Fibroblast of lung (primary cell): ENCODE measurements around the gene CREB5. TPM values are rescaled to one million over a fixed set of nuclear protein-coding genes. Genes with fewer than 3 reads are reported as not detected.
A peak's percentile ranks its signal among the peaks of the same experiment; 100 is the strongest.

Source experiments
- DNase-seq, 2 donors: peaks; one replicate each; pipeline versions ENCODE4 v3.0.0 to v3.0.0-alpha.2; 2010; ENCODE audit warnings: low read depth in 2 of 2
- H2AFZ ChIP-seq: 2 replicates; pipeline ENCODE4 v1.5.1; 2012; ENCODE audit warnings: low read length, control low read depth, inconsistent platforms
- H3K27ac ChIP-seq: 2 replicates; pipeline ENCODE4 v1.5.1; 2011; ENCODE audit warnings: low read length, control low read depth; ENCODE audit not compliant: insufficient read depth
- H3K27me3 ChIP-seq: 2 replicates; pipeline ENCODE4 v1.5.1; 2011; ENCODE audit warnings: mild to moderate bottlenecking, low read length; ENCODE audit not compliant: control insufficient read depth, insufficient read depth
- H3K36me3 ChIP-seq: 2 replicates; pipeline ENCODE4 v1.5.1; 2011; ENCODE audit warnings: low read length; ENCODE audit not compliant: control insufficient read depth, insufficient read depth
- H3K4me1 ChIP-seq: 2 replicates; pipeline ENCODE4 v1.5.1; 2011; ENCODE audit warnings: low read length; ENCODE audit not compliant: control insufficient read depth, insufficient read depth; ENCODE audit errors: extremely low read depth
- H3K4me2 ChIP-seq: 2 replicates; pipeline ENCODE4 v1.5.1; 2011; ENCODE audit warnings: low read length, control low read depth; ENCODE audit not compliant: insufficient read depth; ENCODE audit errors: extremely low read depth
- H3K4me3 ChIP-seq, 4 experiments: fragments of 200-600 bp in 1 of 4; sonication (generic) in 1 of 4; replicated peaks in 1 of 4; 2 replicates each; pipeline ENCODE4 v1.5.1; 2011 to 2016; ENCODE audit warnings: low read length in 4 of 4, low read depth in 3 of 4, mild to moderate bottlenecking in 3 of 4, control low read depth in 2 of 4, inconsistent platforms in 1 of 4, mixed read lengths in 1 of 4; ENCODE audit not compliant: insufficient read depth in 1 of 4; ENCODE audit errors: control extremely low read depth in 1 of 4
- H3K79me2 ChIP-seq: 2 replicates; pipeline ENCODE4 v1.5.1; 2012; ENCODE audit warnings: mild to moderate bottlenecking, low read length, inconsistent platforms; ENCODE audit not compliant: control insufficient read depth, insufficient read depth
- H3K9ac ChIP-seq: 2 replicates; pipeline ENCODE4 v1.5.1; 2011; ENCODE audit warnings: mild to moderate bottlenecking, low read length, control low read depth; ENCODE audit not compliant: insufficient read depth
- H3K9me3 ChIP-seq: 2 replicates; pipeline ENCODE4 v1.5.1; 2012; ENCODE audit warnings: low read depth, low read length; ENCODE audit not compliant: control insufficient read depth, insufficient read depth
- H4K20me1 ChIP-seq: 2 replicates; pipeline ENCODE4 v1.5.1; 2011; ENCODE audit warnings: low read length; ENCODE audit not compliant: control insufficient read depth, insufficient read depth; ENCODE audit errors: extremely low read depth
- CTCF ChIP-seq, 2 donors: IDR thresholded peaks in 1 of 2; conservative IDR thresholded peaks in 1 of 2; 1 replicate in 1 of 2; 2 replicates in 1 of 2; pipeline ENCODE4 v1.5.1; 2011 to 2012; ENCODE audit warnings: low read length in 2 of 2, control low read depth in 1 of 2, inconsistent platforms in 1 of 2, low read depth in 1 of 2, mild to moderate bottlenecking in 1 of 2
- EZH2 ChIP-seq: IDR thresholded peaks from 2 replicates; pipeline ENCODE4 v1.5.1; 2012; ENCODE audit warnings: low read length, control low read depth, mild to moderate bottlenecking; ENCODE audit errors: missing control alignments
- polyA plus RNA-seq, 2 donors: library from polyadenylated mRNA; depleted of rRNA in 1 of 2; stranded (reverse) in 1 of 2; unstranded in 1 of 2; fragments of >200 nt; gene quantifications; 2 replicates each; pipeline ENCODE4 v1.2.1, GENCODE V29; 2011 to 2012; ENCODE audit warnings: missing spikeins in 1 of 2
- total RNA-seq: library from RNA; depleted of rRNA; stranded (reverse); fragments of >200 nt; gene quantifications from 2 replicates; pipeline ENCODE4 v1.2.1, GENCODE V29; 2014

Gene CREB5
- total and polyA plus RNA-seq, 2 donors (not counting 1 experiment from before 2014, with no cell fraction given) = 8.2 to 28.4 TPM

- H4K20me1 ChIP-seq = no peaks in the 10 kb centered on the region
- H3K4me1 ChIP-seq = peaks cover 3% of the 10 kb centered on the region
- no peaks in the 10 kb centered on the region for H3K9me3 ChIP-seq
- H2AFZ ChIP-seq = no peak overlapping the region
- no peak overlapping the region for H3K27ac ChIP-seq
- H3K79me2 ChIP-seq = no peaks in the 10 kb centered on the region
- no peaks in the 10 kb centered on the region for H3K27me3 ChIP-seq
- no peaks in the 10 kb centered on the region for H3K36me3 ChIP-seq
- no peak for DNase-seq
- H3K4me2 ChIP-seq = no peak overlapping the region
- H3K4me3 ChIP-seq = no peak overlapping the region
- no peak overlapping the region for H3K9ac ChIP-seq
- TF ChIP-seq CTCF (conservative IDR thresholded peaks at IDR 0.05 in 1 of 2, IDR thresholded peaks at IDR 0.05 in 1 of 2; ENCODE audit: low read depth in 1 of 2, low read length in 2 of 2) = no peak
- TF ChIP-seq EZH2 = no peak
Observed at GRCh38 chr7:28773423-28774145, 361.3 kb downstream of the CREB5 start.

- H2AFZ ChIP-seq = no peak overlapping the region
- H3K4me3 ChIP-seq = no peak overlapping the region
- no peaks in the 10 kb centered on the region for H3K79me2 ChIP-seq
- H3K9ac ChIP-seq = no peak overlapping the region
- no peak overlapping the region for H3K4me2 ChIP-seq
- no peak for TF ChIP-seq EZH2
- no peak for TF ChIP-seq CTCF (conservative IDR thresholded peaks at IDR 0.05 in 1 of 2, IDR thresholded peaks at IDR 0.05 in 1 of 2; ENCODE audit: low read depth in 1 of 2, low read length in 2 of 2)
- no peaks in the 10 kb centered on the region for H3K36me3 ChIP-seq
- no peaks in the 10 kb centered on the region for H3K4me1 ChIP-seq
- no peak overlapping the region for H3K27ac ChIP-seq
- peak in 1 of 2 donors; percentile 32 for DNase-seq
- no peaks in the 10 kb centered on the region for H3K27me3 ChIP-seq
- H4K20me1 ChIP-seq = no peaks in the 10 kb centered on the region
- H3K9me3 ChIP-seq = no peaks in the 10 kb centered on the region
Observed at GRCh38 chr7:28774261-28774988, 362.1 kb downstream of the CREB5 start.

- TF ChIP-seq EZH2 (no peak), CTCF (conservative IDR thresholded peaks at IDR 0.05 in 1 of 2, IDR thresholded peaks at IDR 0.05 in 1 of 2; ENCODE audit: low read depth in 1 of 2, low read length in 2 of 2) (no peak)
- Histone ChIP-seq H3K79me2 (no peaks in the 10 kb centered on the region), H3K4me3 (no peak overlapping the region), H4K20me1 (no peaks in the 10 kb centered on the region), H3K9ac (no peak overlapping the region), H3K4me2 (no peak overlapping the region), H3K9me3 (no peaks in the 10 kb centered on the region), H2AFZ (no peak overlapping the region), H3K36me3 (no peaks in the 10 kb centered on the region), H3K27ac (no peak overlapping the region), H3K4me1 (no peaks in the 10 kb centered on the region), H3K27me3 (no peaks in the 10 kb centered on the region)
- no peak for DNase-seq
Observed at GRCh38 chr7:28776463-28777157, 364.3 kb downstream of the CREB5 start.
